Fibroblast of skin of right quadriceps (primary cell): ENCODE results near the gene ANKRD49.
"Not testable (repeated sequence)": the region's sequence is repeated elsewhere in the genome, so short reads cannot be mapped to it uniquely, and the experiment has no call there.

Source experiments
- DNase-seq: peaks from one replicate; pipeline ENCODE4 v3.0.0-alpha.2; 2013

ANKRD49 gene, protein sequence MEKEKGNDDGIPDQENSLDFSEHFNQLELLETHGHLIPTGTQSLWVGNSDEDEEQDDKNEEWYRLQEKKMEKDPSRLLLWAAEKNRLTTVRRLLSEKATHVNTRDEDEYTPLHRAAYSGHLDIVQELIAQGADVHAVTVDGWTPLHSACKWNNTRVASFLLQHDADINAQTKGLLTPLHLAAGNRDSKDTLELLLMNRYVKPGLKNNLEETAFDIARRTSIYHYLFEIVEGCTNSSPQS

DNA sequence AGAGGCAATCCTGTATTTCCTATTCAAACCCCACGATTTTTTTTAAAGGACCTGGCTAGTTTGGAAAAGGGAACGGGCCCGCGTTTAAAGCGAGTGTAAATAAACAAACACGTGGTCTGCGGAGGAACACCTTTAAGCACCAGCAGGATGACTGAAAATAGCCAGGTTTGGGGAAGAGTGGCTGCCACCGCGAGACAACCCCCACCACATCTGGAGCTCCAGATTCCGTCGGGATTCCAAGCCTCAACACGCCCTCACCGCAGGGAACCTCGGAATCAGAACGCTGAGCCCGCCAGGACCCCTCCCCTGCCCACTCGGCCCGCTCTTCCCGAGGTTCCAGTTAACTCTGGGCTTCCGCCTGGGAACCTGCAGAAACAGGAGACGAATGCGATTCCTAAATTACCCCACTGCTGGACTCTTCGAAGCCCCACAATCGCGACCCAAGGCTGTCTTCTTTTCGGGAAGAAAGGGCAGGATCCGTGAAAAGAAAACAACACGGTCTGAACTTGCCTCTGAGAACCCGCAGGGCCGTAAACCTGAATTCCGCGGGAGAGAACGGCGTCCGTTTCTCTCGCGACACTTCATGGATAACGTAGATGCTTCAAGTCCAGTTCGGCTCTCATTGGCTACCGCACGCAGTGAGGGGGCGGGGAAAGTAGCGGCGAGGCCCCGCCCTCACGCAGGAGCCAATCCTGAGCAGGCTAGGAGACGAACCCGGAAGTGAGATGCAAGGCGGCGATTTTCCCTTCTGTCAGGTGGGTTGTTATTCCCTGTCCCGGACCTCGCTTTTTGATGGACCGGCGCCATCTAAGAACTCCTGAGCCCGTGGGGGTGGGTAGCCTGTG lies at the start of gene ANKRD49, which contains the start of gene MRE11:
TSS of gene ANKRD49 (plus strand) at position 704 of the 845 bp plus-strand sequence. CDS start 2,710 bp downstream, outside the sequence.
TSS of gene MRE11 (minus strand) at position 564 of the 845 bp plus-strand sequence. CDS start 1,043 bp downstream, outside the sequence.
- peak; percentile 97 for DNase-seq

- DNase-seq, result no peak
Observed at GRCh38 chr11:94445641-94446040, 48.1 kb upstream of the ANKRD49 start.

DNA sequence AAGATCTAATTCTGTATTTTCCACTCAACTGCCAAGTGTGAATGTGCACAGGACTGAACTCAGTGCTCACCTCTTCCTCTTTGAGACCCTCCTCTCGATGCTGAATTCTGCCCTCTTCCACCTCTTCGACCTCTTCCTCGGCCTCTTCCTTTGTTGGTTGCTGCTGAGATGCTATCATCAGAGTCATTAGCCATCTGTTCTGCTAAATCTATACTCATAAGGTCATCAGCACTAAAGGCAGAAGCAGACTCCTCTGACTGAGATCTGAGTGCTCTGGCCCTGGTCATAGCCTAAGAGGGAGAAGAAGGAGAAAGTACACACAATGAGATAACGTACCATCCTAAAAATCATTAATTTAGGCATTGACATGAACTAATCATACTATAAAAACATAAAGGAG lies 46.6 kb upstream of the ANKRD49 start:
- DNase-seq, result no peak

DNA sequence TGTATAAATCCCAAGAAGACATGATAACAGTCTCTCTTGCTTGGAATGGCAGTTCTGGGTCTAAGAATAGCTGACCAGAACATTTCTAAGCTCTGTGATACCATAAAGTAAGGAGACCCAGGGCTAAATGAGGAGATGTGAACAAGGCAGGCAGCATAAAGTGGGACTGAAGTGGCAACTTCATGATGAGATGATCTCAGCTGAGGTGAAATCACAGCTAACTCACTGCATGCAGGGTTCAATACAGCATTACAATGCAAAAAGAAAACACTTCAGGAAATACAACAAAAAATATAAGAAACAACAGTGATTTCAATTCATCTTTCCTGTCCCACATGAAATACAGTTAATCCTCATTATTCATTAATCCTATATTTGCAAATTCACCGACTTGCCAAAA lies 44.8 kb upstream of the ANKRD49 start:
- no peak for DNase-seq

- DNase-seq, result peak; percentile 68
Observed at GRCh38 chr11:94449437-94449836, 44.3 kb upstream of the ANKRD49 start.

- DNase-seq, result peak; percentile 44
Observed at GRCh38 chr11:94450048-94450447, 43.7 kb upstream of the ANKRD49 start.

DNA sequence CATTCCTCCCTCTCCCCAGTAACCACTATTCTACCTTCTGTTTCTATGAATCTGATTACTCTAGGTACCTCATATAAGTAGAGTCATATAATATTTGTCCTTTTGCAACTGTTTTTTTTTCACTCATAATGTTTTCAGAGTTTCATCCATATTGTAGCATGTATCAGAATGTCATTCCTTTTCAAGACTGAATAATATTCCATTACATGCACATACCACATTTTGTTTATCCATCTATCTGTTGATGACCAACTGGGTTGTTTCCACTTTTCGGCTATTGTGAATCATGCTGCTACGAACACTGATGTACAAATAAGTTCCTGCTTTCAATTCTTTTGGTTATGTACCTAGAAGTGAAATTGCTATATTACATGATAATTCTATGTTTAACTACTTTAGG lies 40.8 kb upstream of the ANKRD49 start:
- no peak for DNase-seq

DNA sequence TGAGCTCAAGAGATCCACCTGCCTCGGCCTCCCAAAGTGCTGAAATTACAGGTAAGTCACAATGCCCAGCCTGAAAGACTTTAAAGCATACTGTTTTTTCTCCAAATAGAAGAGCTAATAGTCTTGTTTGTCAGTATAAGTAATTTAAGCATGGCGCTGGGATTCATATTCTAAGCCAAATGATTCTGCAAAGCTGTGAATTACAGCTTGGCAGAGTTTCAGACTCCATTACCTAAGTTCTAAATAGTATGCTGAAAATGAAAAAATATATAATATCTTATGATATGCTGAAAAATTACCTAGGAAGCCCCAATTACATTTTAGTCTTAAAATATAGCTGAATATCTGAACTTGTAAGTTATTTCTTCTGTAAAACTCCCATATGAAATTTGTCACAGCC lies 39.5 kb upstream of the ANKRD49 start:
- no peak for DNase-seq

DNA sequence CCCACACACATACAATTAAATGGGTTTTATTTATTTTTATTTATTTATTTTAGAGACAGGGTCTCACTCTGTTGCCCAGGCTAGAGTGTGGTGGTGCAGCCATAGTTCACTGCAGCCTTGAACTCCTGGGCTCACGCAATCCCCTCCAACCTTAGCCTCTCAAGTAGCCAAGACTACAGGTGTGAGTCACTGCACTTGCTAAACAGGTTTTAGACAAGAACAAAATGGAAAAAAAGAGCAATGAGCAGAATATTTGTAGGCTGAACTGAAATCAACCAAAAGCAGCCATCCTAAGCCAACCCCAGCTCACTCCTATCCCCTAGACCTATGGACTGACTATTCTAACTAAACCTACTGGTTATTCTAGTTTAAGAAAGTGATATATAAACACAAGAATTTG lies 37.9 kb upstream of the ANKRD49 start:
- no peak for DNase-seq

DNA sequence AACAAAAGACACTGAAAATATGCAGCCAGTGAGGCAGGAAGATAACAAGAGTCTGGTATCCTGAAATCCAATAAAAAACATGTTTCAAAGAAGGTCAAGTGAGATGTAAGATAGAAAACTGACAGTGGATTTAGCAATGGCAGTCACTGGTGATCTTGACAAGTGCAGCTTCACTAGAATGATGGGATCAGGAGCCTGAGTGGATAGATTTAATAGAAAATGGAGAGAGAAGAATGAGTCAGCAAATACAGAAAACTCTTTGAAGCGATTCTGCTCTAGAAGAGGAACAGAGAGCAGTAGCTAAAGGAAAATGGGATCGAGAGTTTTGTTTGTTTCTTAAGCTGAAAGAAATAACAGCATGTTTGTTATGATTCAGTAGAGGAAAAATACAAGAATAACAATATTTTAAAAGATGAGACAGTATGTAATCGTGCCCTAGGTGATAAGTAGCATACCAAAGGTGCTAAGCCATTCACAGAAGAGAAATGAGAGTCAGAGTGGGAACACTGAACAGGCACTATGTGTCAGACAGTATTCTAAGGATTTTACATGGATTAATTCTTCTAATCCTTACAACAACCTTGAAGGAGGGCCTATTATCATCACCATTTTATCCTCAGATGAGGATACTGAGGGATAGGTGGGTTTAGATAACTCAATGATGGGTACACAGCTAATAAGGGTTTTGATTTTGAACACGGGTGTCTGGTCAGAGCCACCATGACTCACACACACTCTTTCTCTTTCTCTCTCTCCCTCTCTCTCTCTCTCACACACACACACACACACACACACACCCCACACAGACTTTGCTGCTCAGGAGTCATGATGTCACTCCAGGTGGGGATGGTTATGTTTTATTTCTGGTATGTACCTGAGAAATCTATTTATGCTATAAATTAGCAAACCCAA lies 36.4 kb upstream of the ANKRD49 start:
- no peak for DNase-seq

GRCh38 chr11:94459576-94459975 lies 34.2 kb upstream of the ANKRD49 start:
- DNase-seq, result no peak

DNA sequence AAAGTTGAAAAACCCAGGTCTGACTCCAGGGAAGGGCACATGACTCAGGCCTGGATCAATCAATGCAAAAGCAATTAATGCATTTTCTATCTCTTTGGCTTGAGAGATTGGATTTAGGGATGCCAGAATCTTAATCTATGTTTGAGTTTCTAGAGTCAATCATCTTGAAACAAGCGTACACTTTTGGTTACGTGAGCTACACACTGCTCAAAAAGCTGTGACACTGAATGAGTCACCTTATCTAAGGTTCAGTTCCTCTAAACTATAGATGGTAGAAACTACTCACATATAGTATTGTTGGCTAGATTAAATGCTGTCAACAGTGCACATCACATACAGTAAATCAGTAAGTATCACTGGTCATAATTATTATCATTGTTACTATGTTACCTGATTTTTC lies 24.4 kb upstream of the ANKRD49 start:
- no peak for DNase-seq

GRCh38 chr11:94472916-94473799 lies 20.6 kb upstream of the ANKRD49 start:
- DNase-seq, result peak; percentile 31

GRCh38 chr11:94477624-94478023 lies 16.2 kb upstream of the ANKRD49 start:
- no peak for DNase-seq

DNA sequence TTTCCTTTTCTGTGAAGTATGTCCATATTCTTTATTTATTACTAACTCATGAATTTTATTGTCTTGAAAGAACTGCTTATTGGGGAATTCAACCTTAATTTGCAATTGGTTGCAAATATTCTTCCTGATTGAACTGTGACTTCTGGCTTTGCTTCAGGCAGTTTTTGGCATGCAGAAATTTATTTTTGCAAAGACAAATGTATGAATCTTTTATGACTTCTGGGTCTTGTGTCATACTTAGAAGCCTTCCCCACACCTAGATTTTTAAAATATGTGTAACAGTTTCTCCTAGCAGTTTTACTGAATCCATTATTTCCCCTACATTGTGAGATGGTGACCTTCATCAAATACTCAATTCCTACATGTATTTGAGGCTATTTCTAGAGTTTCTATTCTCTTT lies 12.4 kb upstream of the ANKRD49 start:
- no peak for DNase-seq

GRCh38 chr11:94486068-94486467 lies 7.7 kb upstream of the ANKRD49 start:
- DNase-seq, result no peak

GRCh38 chr11:94494126-94494680 lies 419 bp downstream of the ANKRD49 start:
- DNase-seq, result no peak

GRCh38 chr11:94500181-94500580 lies 6.4 kb downstream of the ANKRD49 start:
- no peak for DNase-seq

DNA sequence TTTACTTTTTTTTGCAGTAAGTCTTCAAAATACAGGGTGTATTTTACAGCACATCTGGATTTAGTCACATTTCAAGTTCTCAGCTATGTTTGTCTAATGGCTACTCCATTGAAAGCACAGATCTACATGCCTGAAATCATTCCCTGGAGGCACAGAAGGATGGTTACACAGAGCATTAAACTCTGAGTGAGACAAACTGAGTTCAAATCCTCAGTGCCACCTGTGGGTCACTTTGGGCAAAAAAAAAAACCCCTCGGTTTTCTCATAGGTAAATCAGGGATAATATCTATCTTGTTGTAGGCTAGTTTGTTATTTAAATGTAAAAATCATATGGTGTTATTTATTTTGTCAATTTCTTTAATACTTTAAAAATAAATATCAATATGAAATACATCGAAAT lies 7.7 kb downstream of the ANKRD49 start:
- DNase-seq, result no peak

GRCh38 chr11:94504689-94505293 lies 11.0 kb downstream of the ANKRD49 start:
- peak; percentile 60 for DNase-seq

DNA sequence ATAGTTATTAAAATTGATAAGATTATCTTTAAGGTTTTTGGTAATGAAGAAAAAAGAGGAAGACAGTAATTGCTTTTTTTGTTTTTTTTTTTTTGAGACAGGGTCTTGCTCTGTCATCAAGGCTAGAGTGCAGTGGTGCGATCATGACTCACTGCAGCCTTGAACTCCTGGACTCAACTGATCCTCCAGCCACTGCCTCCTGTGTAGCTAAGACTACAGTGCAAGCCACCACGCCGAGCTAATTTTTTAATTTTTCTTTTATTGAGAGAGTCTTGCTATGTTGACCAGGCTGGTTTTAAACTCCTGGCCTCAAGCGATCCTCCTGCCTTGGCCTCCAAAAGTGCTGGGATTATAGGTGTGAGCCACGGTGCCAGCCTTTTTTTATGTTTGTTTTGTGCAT lies 12.7 kb downstream of the ANKRD49 start:
- not testable (repeated sequence) for DNase-seq
